Adrenal gland (tissue), 5 donors: Measurements from ENCODE around the gene TTLL10.

Experiments used
- POLR2A ChIP-seq, 2 donors: fragments of 450-650 bp; IDR thresholded peaks; one replicate each; pipeline ENCODE4 v1.6.1; 2017; ENCODE audit warnings: antibody characterized with exemption in 2 of 2, mild to moderate bottlenecking in 2 of 2, moderate library complexity in 1 of 2
- TF ChIP-seq, protein P1 (sequence below), 6 experiments: fragments of 450-650 bp in 4 of 6; fragments of 200-600 bp in 2 of 6; sonication (generic) in 1 of 6; IDR thresholded peaks; 1 replicate in 5 of 6; 2 replicates in 1 of 6; pipeline versions ENCODE4 v1.5.1 to v1.8.0; 2016 to 2021; ENCODE audit warnings: antibody characterized with exemption in 6 of 6, mild to moderate bottlenecking in 2 of 6, moderate library complexity in 1 of 6
- donor health status: DM: no; HTN: no; CAD: no.

DNA sequence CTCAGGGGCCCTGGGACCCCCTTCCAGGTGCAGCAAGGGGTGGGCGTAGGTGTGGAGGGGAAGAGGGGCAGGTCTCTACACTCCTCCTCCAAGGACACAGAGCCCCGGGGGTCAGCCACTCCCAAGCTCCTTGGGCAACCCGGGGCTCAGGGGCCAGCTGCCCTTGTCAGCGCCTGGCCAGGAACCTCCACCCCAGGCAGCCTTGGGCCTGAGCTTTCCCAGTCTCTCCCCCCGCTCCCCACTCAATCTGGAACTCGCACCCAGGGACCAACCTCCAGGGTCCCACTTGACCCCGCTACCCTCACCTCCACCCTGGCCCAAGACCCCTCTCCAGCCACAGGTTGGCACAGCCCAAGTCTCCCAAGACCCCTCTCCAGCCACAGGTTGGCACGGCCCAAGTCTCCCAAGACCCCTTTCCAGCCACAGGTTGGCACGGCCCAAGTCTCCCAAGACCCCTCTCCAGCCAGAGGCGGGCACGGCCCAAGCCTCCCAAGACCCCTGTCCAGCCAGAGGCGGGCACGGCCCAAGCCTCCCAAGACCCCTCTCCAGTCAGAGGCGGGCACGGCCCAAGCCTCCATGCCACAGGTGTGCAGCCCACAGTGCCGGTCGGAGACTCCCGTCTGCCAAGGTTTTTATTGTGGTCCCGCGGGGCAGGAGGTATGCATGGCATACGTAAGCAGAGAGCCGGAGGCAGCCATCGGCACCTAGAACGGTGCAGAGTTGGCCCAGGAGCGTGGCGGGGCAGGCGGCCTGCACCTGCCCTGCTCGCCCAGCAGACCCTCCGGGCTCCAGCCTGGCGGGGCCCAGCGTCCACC is 37.3 kb downstream of the TTLL10 start:
- TF ChIP-seq, protein P1, sequence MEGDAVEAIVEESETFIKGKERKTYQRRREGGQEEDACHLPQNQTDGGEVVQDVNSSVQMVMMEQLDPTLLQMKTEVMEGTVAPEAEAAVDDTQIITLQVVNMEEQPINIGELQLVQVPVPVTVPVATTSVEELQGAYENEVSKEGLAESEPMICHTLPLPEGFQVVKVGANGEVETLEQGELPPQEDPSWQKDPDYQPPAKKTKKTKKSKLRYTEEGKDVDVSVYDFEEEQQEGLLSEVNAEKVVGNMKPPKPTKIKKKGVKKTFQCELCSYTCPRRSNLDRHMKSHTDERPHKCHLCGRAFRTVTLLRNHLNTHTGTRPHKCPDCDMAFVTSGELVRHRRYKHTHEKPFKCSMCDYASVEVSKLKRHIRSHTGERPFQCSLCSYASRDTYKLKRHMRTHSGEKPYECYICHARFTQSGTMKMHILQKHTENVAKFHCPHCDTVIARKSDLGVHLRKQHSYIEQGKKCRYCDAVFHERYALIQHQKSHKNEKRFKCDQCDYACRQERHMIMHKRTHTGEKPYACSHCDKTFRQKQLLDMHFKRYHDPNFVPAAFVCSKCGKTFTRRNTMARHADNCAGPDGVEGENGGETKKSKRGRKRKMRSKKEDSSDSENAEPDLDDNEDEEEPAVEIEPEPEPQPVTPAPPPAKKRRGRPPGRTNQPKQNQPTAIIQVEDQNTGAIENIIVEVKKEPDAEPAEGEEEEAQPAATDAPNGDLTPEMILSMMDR (IDR thresholded peaks at IDR 0.05) = no peak
- TF ChIP-seq POLR2A (IDR thresholded peaks at IDR 0.05) = no peak
